Naive thymus-derived CD8-positive, alpha-beta T cell (primary cell): ENCODE results near the gene DLG5. TPM values are rescaled to one million over a fixed set of nuclear protein-coding genes. Genes with fewer than 3 reads are reported as not detected.
A peak's percentile ranks its signal among the peaks of the same experiment; 100 is the strongest.

ENCODE experiments used
- ATAC-seq, 2 donors: fragments of 150-1000 bp; cut with Tn5 transposase in 1 of 2; sonication (Bioruptor Pico), chemical (Tn5 transposase) in 1 of 2; 1 replicate in 1 of 2; 2 replicates in 1 of 2; pipeline ENCODE4 v1.10.0; 2021; ENCODE audit warnings: mild to moderate bottlenecking in 2 of 2, moderate library complexity in 2 of 2
- POLR2A ChIA-PET: fragments of 350-600 bp; sonication (Branson Sonifier 250); formaldehyde crosslinking; loops from one replicate; lab custom pipeline; 2021; ENCODE audit warnings: antibody characterized with exemption; lab: Charles Lee
- DNase-seq, 10 donors: peaks; one replicate each; pipeline versions ENCODE4 v3.0.0 to v3.0.0-alpha.2; 2020 to 2022
- H3K27ac Mint-ChIP-seq, 10 donors: one replicate each; pipeline ENCODE4 v1.8.0; 2020 to 2022; ENCODE audit warnings: mild to moderate bottlenecking in 10 of 10, mixed read lengths in 10 of 10, moderate library complexity in 4 of 10, inconsistent platforms in 1 of 10
- H3K27me3 Mint-ChIP-seq, 5 donors: one replicate each; pipeline ENCODE4 v1.8.0; 2021 to 2022; ENCODE audit warnings: mixed read lengths in 5 of 5
- H3K36me3 Mint-ChIP-seq, 3 donors: one replicate each; pipeline ENCODE4 v1.8.0; 2020 to 2022; ENCODE audit warnings: mixed read lengths in 3 of 3, mild to moderate bottlenecking in 2 of 3, inconsistent platforms in 1 of 3
- H3K4me1 Mint-ChIP-seq, 4 donors: one replicate each; pipeline ENCODE4 v1.8.0; 2021 to 2022; ENCODE audit warnings: mixed read lengths in 4 of 4
- H3K4me3 Mint-ChIP-seq, 10 donors: one replicate each; pipeline ENCODE4 v1.8.0; 2020 to 2022; ENCODE audit warnings: mild to moderate bottlenecking in 10 of 10, mixed read lengths in 10 of 10, moderate library complexity in 6 of 10, inconsistent platforms in 1 of 10
- H3K9me3 Mint-ChIP-seq, 9 donors: one replicate each; pipeline ENCODE4 v1.8.0; 2020 to 2022; ENCODE audit warnings: mixed read lengths in 9 of 9, mild to moderate bottlenecking in 3 of 9, inconsistent platforms in 1 of 9, moderate library complexity in 1 of 9
- polyA plus RNA-seq, 3 donors: library from polyadenylated mRNA; unstranded; fragments of 300-500 nt; fragmentation: Illumina TruSeq; gene quantifications; one replicate each; pipeline ENCODE4 v1.2.3, GENCODE V29; 2021
- total RNA-seq, 8 experiments: library from RNA in 2 of 8; stranded (reverse) in 2 of 8; gene quantifications; one replicate each; pipeline ENCODE4 v1.2.3 and lab custom pipeline; 2021 to 2026

DLG5 gene
- total and polyA plus RNA-seq, 5 experiments from 2014 or later, result 0.04 to 0.55 (median 0.42) TPM; not detected in 1

DNA sequence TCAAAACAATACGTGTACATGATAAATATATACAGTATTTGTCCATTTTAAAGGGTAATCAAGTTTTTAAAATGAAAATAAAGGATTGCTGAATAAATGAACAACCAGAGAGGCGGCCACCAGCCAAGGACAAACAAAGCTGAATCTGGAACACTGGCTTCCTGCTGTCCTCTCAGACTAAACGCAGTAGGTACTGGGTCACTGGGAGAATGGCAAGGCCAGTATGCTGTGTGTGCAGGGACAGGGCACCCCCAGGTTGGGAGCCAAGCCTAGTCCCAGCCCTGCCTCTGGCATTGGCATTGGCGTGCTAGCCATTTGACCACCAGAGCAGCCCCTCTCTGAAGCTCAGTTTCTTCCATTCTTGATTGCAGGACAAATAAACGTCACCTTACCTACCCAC, 33.8 kb downstream of the DLG5 start:
- no peaks in the 10 kb centered on the region for H3K36me3 Mint-ChIP-seq
- POLR2A ChIA-PET, result no interaction called here
- no peak overlapping the region for H3K27ac Mint-ChIP-seq
- peaks cover 0 to 5% (median 3%) of the 10 kb centered on the region in 5 donors for H3K27me3 Mint-ChIP-seq
- H3K4me1 Mint-ChIP-seq, result no peaks in the 10 kb centered on the region
- no peak overlapping the region for H3K4me3 Mint-ChIP-seq
- DNase-seq (no peak), ATAC-seq (no peak)
- H3K9me3 Mint-ChIP-seq, result no peaks in the 10 kb centered on the region

DNA sequence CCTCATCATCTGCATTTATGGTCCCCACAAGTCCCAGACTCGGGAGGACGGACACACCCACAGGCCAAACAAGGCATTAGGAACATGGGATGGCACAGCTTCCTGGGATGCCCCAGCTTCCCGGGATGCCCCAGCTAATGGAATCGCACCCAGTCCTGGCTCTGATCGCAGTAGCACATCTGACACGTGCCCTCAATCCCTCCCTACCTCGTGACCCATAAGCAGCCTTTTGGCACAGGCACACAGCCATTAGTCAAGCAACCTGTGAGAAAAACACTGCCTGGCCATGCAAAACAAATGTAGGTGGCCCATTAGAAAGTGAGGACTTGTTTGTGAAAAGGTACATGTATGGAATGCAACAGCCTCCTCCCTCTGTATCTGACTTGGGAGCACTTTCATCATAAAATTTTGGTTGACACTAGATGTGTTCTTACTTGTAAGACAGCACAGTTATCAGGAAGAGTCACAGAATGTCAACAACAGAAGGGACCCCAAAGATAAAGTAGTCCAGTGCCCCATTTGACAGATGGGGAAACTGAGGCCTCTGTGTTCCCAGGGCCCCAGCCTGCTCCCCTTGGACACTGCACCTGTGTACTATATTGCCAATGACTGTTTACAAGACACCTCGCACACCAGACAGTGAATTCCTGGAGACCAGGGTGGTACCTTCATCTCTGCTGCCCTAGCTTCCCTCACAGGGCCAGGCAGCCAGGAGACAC, 34.4 kb downstream of the DLG5 start:
- ATAC-seq (no peak), DNase-seq (no peak)
- Mint-ChIP-seq H3K4me3 (no peak overlapping the region), H3K36me3 (no peaks in the 10 kb centered on the region), H3K27me3 (peaks cover 0 to 5% (median 3%) of the 10 kb centered on the region in 5 donors), H3K9me3 (no peaks in the 10 kb centered on the region), H3K27ac (peak overlapping the region in 1 of 10 donors; percentile 53), H3K4me1 (no peaks in the 10 kb centered on the region)
- POLR2A ChIA-PET, result no interaction called here

DNA sequence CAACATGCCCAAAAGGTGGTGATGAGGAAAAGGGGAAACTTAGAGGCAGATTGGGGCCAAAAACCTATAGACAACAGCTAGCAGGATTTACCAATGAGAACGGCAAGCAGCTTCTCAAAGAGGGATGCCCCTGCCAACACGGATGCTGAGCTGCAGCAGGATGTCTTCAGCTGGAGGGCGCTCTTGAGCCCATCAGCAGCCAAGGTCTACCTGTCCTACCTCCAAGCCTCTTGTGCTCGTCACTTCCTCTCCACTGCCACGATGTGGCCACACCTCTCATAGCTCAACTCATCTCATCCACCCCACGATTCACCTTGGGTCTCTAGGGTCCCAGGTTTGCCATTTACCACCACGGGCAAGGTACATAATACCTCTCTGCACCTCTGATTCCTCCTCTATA, 36.5 kb downstream of the DLG5 start:
- H3K27ac Mint-ChIP-seq, result no peak overlapping the region
- DNase-seq, result no peak
- no peaks in the 10 kb centered on the region for H3K9me3 Mint-ChIP-seq
- no peak overlapping the region for H3K4me3 Mint-ChIP-seq
- H3K27me3 Mint-ChIP-seq, result peaks cover 0 to 5% (median 0%) of the 10 kb centered on the region in 5 donors
- POLR2A ChIA-PET, result no interaction called here
- H3K36me3 Mint-ChIP-seq, result no peaks in the 10 kb centered on the region
- no peaks in the 10 kb centered on the region for H3K4me1 Mint-ChIP-seq
- no peak for ATAC-seq

DNA sequence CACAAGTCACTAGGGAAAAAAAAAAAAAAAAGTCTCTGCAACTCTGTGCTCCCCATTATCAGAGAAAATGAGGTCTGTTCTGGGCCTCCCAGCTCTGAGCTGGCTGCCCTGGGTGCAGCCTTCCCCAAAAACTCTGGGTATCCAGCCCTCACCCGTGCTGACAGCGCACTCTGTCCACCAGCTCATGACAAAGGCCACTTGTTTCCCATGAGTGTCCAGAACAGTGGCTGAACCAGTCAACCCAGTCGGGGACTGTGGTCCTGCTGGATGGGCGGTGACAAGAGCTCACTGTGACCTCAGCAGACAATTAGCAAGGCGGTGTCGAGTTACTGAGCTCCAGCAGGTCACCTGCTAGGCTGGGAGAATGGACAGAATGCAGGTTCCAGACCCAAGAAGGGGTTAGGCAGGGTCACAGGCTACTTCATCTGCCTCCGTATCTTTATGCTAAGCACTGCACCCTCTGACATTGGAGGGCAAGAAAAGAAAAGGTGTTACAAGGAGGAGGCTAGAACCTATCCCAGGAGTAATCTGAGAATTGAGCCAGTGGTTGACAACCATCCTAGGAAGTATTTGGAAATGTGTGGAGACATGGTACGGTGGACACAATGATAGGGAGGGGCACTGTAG, 37.2 kb downstream of the DLG5 start:
- POLR2A ChIA-PET, result no interaction called here
- no peaks in the 10 kb centered on the region for H3K4me1 Mint-ChIP-seq
- H3K4me3 Mint-ChIP-seq, result no peak overlapping the region
- H3K27ac Mint-ChIP-seq, result no peak overlapping the region
- H3K27me3 Mint-ChIP-seq, result peaks cover 0 to 1% (median 0%) of the 10 kb centered on the region in 5 donors
- H3K9me3 Mint-ChIP-seq, result no peaks in the 10 kb centered on the region
- ATAC-seq, result no peak
- H3K36me3 Mint-ChIP-seq, result no peaks in the 10 kb centered on the region
- DNase-seq, result no peak

DNA sequence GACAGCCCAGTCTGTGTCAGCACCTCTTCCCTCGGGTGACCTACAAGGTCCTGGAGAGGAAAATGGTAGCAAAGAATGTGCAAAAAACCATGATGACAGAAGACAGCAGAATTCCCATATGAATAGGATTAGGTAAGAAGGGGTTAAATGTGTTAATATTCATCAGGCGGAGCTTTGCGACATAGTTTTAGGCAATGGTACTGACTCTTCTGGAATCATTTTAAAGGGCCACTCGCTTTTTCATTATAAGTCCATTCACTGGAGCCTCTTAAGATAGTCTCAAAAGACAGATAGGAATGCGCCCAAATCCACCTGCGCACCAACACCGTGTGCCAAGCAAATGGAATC, 38.2 kb downstream of the DLG5 start:
- Mint-ChIP-seq H3K36me3 (no peaks in the 10 kb centered on the region), H3K27me3 (peaks cover 0 to 2% (median 0%) of the 10 kb centered on the region in 5 donors), H3K4me1 (no peaks in the 10 kb centered on the region), H3K4me3 (no peak overlapping the region), H3K9me3 (no peaks in the 10 kb centered on the region), H3K27ac (no peak overlapping the region)
- ATAC-seq, result no peak
- no peak for DNase-seq
- POLR2A ChIA-PET, result no interaction called here

DNA sequence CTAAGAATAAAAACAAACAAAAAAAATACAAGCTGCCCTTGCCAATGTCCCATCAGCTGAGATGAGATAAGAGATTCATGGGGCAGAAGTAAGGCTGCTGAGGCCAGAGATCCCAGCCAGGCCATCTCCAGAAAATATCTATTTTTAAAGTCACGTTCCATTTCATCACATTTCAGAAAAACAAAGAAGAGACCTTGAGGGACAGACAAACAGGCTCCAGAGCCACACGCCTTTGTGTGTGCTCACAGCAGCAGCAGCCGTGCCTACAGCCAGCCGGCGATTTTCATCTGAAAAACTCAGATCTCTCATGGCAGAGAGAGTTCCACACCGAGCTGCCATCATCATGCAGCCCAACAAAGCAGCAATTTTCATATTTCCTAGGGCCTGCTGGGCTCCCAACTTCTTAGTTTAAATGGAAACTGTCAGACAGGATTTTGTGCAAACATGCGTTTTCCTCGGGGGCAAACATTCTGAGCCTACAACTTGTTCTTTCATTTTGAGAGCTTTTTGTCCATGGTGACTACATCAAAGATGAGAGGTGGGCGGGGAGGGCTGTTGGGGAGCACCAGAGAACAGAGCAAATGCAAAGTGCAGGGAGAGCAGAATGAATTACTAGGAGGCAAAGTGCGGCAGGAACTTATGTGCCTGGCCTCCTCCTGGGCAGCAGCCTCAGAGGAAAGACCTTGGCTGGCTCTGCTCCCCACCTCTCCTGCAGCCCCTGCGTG, 38.8 kb downstream of the DLG5 start:
- ATAC-seq, result no peak
- Mint-ChIP-seq H3K36me3 (no peaks in the 10 kb centered on the region), H3K4me1 (no peaks in the 10 kb centered on the region), H3K9me3 (no peaks in the 10 kb centered on the region), H3K27me3 (peaks cover 0 to 2% (median 0%) of the 10 kb centered on the region in 5 donors), H3K27ac (no peak overlapping the region), H3K4me3 (no peak overlapping the region)
- no peak for DNase-seq
- POLR2A ChIA-PET, result no interaction called here

DNA sequence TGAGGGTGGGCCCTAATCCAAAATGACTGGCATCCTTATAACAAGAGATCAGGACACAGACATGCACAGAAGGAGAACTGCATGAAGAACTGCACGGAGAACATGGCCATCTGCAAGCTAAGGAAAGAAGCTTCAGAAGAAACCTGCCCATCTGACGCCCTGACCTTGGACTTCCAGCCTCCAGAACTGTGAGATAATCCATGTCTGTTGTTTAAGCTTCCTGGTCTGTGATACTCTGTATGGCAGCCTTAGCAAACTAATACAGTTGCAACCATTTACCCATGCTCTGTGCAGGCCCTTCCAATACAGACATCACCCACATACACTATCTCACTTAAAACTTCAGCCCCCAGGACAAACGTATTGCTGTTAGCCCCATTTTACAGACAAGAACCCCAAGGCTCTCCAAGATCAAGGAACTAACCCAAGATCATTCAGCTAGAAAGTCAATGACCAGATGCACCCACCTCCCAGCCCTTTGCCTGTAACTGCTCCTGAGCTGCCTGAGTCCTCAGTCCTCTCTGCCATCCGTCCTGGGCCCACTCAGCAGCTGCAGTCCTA, 39.7 kb downstream of the DLG5 start:
- H3K4me1 Mint-ChIP-seq, result no peaks in the 10 kb centered on the region
- ATAC-seq (no peak), DNase-seq (no peak)
- no peak overlapping the region for H3K4me3 Mint-ChIP-seq
- H3K9me3 Mint-ChIP-seq, result no peaks in the 10 kb centered on the region
- no peak overlapping the region for H3K27ac Mint-ChIP-seq
- peaks cover 0 to 2% (median 0%) of the 10 kb centered on the region in 5 donors for H3K27me3 Mint-ChIP-seq
- POLR2A ChIA-PET, result no interaction called here
- H3K36me3 Mint-ChIP-seq, result no peaks in the 10 kb centered on the region

DNA sequence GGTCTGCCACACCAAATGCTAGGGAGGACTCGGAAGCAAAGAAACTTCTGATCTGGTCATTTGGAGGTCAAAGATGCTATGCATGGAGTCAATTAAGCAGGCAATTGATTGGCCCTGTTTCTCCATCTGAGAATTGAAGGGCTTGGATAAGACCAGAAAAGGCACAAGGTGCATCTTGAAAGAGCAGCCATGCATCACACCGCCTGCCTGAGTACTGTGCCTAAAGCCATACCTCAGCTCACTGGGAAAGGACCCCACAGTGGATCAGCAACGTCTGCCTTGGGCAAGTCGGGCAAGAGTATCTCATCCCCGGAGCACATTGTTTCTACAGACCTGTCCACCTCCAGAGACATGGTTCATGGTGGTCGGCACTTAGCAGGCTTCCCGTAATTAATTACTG, 42.4 kb downstream of the DLG5 start:
- Mint-ChIP-seq H3K27ac (no peak overlapping the region), H3K4me1 (peaks cover 0 to 4% (median 0%) of the 10 kb centered on the region in 4 donors), H3K27me3 (peaks cover 0 to 5% (median under 1%) of the 10 kb centered on the region in 5 donors), H3K36me3 (no peaks in the 10 kb centered on the region), H3K9me3 (no peaks in the 10 kb centered on the region), H3K4me3 (no peak overlapping the region)
- no peak for ATAC-seq
- POLR2A ChIA-PET, result no interaction called here
- DNase-seq, result peak in 1 of 10 donors; percentile 19

DNA sequence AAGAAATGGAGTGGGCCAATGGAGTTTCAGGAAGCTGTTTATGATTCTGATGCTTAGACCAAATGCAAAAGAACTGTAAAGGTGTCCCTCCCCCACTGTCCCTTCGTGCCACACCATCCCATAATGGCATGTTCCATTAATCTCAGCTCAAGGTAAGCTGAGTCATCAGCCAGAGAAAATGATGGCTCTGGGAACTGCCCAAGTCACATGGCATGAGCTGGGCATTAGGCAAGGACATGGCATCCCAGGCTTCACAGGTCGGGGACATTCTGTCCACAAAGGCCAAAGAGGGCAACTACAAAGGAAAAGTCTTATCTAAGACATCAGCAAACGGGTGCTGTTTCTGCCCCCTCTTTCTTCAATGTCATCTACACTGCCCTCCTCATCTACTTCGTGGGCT, 44.9 kb downstream of the DLG5 start:
- no peak for DNase-seq
- Mint-ChIP-seq H3K4me1 (peaks cover 7 to 27% (median 10%) of the 10 kb centered on the region in 4 donors), H3K9me3 (no peaks in the 10 kb centered on the region), H3K27me3 (peaks cover 0 to 17% (median 4%) of the 10 kb centered on the region in 5 donors), H3K4me3 (no peak overlapping the region), H3K27ac (no peak overlapping the region), H3K36me3 (no peaks in the 10 kb centered on the region)
- POLR2A ChIA-PET, result no interaction called here
- no peak for ATAC-seq

DNA sequence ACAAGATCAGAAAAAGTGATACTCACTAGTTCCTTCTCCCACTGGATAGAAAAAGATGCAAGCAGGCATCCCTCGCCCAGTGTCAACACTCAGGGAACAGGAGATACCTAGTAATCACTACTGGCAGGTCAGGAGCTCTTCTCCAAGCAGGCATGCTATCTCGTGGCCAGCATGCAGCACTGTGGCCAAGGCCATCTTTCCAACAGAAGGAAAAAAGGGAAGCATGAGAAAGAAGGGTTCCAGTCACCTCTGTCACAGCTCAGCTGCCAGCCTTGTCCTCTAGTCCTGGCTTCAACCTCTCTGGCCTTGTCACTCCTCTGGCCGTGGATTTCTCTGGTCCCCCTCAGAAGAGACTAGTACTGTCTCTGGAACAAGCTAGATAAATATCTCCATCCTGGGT, 45.3 kb downstream of the DLG5 start:
- POLR2A ChIA-PET, result no interaction called here
- no peak for ATAC-seq

DNA sequence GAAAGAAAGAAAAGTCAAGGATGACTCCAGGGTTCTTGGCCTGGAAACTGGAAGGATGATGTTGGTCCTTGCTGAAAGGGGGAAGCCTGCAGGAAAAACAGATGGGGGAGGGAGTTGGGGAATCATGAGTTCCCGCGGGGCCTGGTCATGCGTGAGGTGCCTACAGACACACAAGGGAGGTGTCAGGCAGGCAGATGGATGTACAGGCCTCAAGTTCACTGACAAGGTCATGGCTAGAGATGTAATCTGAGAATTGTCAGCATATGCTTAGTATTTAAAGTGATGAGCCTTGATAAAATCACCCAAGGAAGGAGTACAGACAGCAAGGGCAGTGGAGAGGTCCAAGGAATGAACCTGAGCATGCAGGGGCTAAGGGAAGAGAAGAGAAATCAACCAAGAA, 46.8 kb downstream of the DLG5 start:
- Mint-ChIP-seq H3K4me1 (peaks cover 8 to 32% (median 10%) of the 10 kb centered on the region in 4 donors), H3K27ac (no peak overlapping the region), H3K4me3 (no peak overlapping the region), H3K9me3 (no peaks in the 10 kb centered on the region), H3K36me3 (no peaks in the 10 kb centered on the region), H3K27me3 (peaks cover 0 to 17% (median 4%) of the 10 kb centered on the region in 5 donors)
- DNase-seq (no peak), ATAC-seq (no peak)
- POLR2A ChIA-PET, result no interaction called here

More for the DNA sequence above, 45.3 kb downstream of the DLG5 start:
- peaks cover 7 to 27% (median 10%) of the 10 kb centered on the region in 4 donors for H3K4me1 Mint-ChIP-seq
- no peak for DNase-seq
- no peak overlapping the region for H3K27ac Mint-ChIP-seq
- H3K9me3 Mint-ChIP-seq, result no peaks in the 10 kb centered on the region
- H3K27me3 Mint-ChIP-seq, result peaks cover 0 to 17% (median 4%) of the 10 kb centered on the region in 5 donors
- H3K4me3 Mint-ChIP-seq, result no peak overlapping the region
- no peaks in the 10 kb centered on the region for H3K36me3 Mint-ChIP-seq

DNA sequence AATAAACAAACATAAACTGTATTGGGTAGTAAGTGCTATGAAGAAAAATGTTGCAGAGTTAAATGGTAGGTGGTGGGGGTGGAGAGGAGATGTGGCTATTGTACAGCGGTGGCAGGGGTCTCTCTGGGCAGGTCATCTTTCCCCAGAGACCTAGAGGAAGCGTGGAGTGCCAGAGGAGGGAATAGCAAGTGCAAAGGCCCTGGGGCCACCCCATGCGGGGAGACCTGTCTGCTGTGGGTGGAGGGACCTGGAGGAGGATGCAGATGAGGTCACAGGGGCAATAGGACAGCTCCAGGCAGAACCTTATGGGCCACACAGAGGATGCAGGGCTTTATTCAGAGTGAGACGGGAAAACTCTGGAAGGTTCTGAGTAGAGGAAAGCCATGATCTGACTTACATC, 47.5 kb downstream of the DLG5 start:
- POLR2A ChIA-PET, result no interaction called here
- Mint-ChIP-seq H3K4me3 (peak overlapping the region in 1 of 10 donors; percentile 71), H3K36me3 (no peaks in the 10 kb centered on the region), H3K9me3 (no peaks in the 10 kb centered on the region), H3K27ac (peak overlapping the region in 2 of 10 donors; percentile 38 to 95), H3K4me1 (peaks cover 8 to 38% (median 13%) of the 10 kb centered on the region in 4 donors), H3K27me3 (peaks cover 0 to 17% (median 4%) of the 10 kb centered on the region in 5 donors)
- DNase-seq (no peak), ATAC-seq (no peak)
